Mesodermal cell (in vitro differentiated cells): ENCODE measurements around the gene PACS2. TPM values are rescaled to one million over a fixed set of nuclear protein-coding genes. Genes with fewer than 3 reads are reported as not detected.
A peak's percentile ranks its signal among the peaks of the same experiment; 100 is the strongest.
"Not testable (repeated sequence)": the region's sequence is repeated elsewhere in the genome, so short reads cannot be mapped to it uniquely, and the experiment has no call there.

Source experiments
- H3K27ac ChIP-seq: 2 replicates; pipeline ENCODE4 v1.7.0; 2013; ENCODE audit warnings: mild to moderate bottlenecking, low read depth, low read length, moderate library complexity; ENCODE audit not compliant: severe bottlenecking
- H3K36me3 ChIP-seq: 2 replicates; pipeline ENCODE4 v1.7.1; 2013; ENCODE audit warnings: mild to moderate bottlenecking, low read length, moderate library complexity; ENCODE audit not compliant: control insufficient read depth, insufficient read depth
- H3K4me1 ChIP-seq: one replicate; pipeline ENCODE4 v1.7.1; 2013; ENCODE audit warnings: mild to moderate bottlenecking, low read length; ENCODE audit not compliant: insufficient read depth, control insufficient read depth, poor library complexity, severe bottlenecking
- H3K4me3 ChIP-seq: 2 replicates; pipeline ENCODE4 v1.7.0; 2013; ENCODE audit warnings: low read length, control low read depth, mild to moderate bottlenecking; ENCODE audit not compliant: insufficient read depth, poor library complexity, severe bottlenecking; ENCODE audit errors: extremely low read depth
- H3K9me3 ChIP-seq: 2 replicates; pipeline ENCODE4 v1.7.1; 2013; ENCODE audit warnings: mild to moderate bottlenecking, low read length, moderate library complexity; ENCODE audit not compliant: control insufficient read depth
- WGBS, 2 experiments: methylation state at CpG; one replicate each; pipeline ENCODE4 v1.1.5; 2013; ENCODE audit warnings: missing lambda C conversion rate in 2 of 2; ENCODE audit not compliant: insufficient coverage in 2 of 2; 5-methylcytosine and 5-hydroxymethylcytosine counted together
- polyA plus RNA-seq, 2 experiments: library from polyadenylated mRNA; stranded (reverse); fragments of 50-300 nt; gene quantifications; one replicate each; pipeline ENCODE4 v1.2.3, GENCODE V29; 2013

PACS2 gene
- polyA plus RNA-seq (2013, experiment 1 of 2): 56.9 TPM
- 49.4 TPM for polyA plus RNA-seq (2013, experiment 2 of 2)

DNA sequence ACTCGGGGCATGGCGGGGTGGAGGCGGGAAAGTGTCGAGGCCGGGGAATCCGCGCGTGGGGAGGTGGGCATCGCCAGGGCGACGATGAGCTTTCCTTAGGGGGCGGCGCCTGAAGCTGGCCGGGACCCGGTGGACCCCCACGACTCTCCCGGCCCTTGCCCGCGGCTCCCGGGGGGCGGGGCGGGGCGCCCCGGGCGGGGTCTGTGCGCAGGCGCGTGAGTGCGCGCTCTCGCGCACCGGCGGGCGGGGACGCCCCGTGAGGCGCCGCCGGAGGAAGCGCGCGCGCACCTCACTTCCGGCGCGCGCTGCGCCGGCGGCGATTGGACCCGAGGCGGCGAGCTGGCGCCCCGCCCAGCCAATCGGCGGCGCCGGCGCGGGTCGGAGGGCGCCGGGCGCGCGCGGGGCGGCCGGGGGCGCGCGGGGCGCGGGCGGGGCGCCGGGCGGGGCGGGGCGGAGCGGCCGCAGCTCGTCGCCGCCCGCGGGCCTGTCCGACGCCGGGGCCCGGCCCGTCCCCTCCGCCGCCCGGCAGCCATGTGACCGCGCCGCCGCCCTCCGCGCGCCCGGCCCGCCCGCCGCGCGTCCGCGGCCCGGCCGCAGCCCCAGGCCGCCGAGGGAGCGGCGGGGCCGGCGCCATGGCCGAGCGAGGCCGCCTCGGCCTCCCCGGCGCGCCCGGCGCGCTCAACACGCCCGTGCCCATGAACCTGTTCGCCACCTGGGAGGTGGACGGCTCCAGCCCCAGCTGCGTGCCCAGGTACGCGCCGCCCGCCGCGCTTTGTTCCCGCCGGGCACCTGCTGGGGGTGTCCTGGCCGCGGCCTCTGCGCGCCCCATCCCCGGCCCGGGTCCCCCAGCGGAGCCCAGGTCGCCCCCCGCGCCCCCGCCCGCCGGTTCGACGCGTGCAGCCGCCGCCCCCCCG, at the start of gene PACS2:
Gene PACS2 (plus strand): TSS at position 462 of the 914 bp plus-strand sequence. CDS start 171 bp downstream, at position 633.
- Histone ChIP-seq H3K9me3 (no peaks in the 10 kb centered on the region), H3K4me1 (peaks cover 15% of the 10 kb centered on the region), H3K27ac (no peak within 1 kb of the TSS), H3K36me3 (no peaks in the 10 kb centered on the region), H3K4me3 (peak within 1 kb of the TSS; percentile 52)
- WGBS, 2 experiments: 0% methylated on average over 74 to 111 of the region's 163 CpGs

DNA sequence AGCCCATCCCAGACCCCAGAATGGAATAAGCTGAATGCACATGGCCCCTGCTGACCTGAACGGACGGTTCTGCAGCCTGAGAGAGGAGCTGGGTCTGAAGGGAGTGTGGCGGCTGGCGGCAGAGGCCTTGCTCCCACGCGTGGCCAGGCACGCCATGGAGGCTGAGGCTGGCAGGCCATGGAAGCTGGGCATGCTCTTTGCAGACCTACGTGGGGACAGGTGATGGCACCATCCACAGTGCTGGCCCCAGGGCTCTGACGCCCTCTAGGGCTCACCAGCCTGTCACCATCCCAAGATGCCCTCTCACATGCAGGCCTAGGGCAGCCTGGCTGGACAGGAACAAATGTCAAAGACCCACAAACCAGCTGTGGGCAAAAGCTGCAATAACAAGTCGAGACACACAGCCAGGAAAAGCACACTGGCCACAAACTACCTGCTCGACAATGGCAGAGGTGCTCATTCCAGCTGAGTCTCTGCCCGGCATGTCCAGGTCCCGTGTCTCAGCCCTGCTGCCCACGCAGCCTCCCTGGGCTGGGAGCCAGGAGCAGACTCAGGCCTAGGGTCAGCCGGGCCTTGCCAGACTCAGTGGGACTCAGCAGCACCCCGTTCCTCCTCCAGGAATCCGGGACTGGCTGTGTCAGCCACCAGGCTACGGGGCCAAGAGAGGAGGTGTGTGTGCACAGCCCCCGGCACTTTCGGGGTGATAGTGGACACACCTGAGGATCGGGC, 46.6 kb upstream of the PACS2 start:
- Histone ChIP-seq H3K4me3 (no peak overlapping the region), H3K36me3 (peaks cover 11% of the 10 kb centered on the region), H3K9me3 (no peaks in the 10 kb centered on the region), H3K27ac (no peak overlapping the region), H3K4me1 (no peaks in the 10 kb centered on the region)
- WGBS, 2 experiments: 93 to 94% methylated on average over 19 to 21 of the region's 21 CpGs

DNA sequence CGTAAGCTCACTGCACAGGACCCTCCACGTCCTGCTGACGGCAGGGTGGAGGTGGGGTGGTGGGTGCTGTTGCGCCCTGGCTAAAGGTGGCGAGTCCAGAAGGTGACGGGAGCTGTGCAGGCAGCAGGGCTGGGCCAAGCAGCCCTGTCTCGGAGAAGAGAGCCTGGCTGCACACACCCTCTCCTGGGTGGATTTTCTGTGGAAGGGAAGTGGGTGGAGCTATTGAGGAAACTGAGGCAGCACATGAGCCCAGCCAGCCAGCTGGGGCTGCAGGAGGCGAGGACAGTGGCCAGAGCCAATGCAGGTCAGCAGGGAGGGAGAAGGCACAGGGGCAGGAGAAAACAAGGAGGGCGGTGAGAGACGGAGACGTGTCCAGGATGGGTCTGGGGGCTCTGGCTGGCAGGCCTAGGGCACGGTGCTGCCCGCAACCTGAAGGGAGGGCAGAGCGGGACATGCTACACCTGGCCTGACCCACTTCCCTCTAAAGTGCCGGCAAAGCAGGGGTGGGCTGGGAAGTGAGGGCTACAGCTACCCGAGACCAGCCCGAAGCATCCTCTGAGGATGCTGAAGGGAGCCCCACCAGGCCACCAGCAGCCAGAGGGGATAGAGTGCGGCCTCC, 45.7 kb upstream of the PACS2 start:
- H3K9me3 ChIP-seq: no peaks in the 10 kb centered on the region

DNA sequence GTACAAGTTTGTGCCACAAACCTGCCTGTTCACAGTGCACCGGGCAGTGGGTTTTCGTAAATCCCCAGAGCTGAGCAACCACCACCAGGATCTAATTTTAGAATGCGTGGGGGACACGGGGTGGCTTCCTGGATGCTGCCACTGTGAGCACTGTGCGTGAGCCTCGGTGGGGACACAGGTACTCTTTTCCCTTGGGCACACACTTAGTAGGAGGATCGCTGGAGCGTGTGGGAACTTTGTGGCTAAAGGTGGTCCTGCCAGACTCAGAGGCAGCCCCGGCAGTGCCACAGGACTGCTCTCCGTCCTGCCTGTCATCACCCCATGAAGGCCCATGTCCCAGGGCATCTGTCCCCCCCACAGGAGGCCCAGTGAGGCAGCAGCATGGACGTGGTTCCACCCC, 45.1 kb upstream of the PACS2 start:
- H3K4me3 ChIP-seq: no peak overlapping the region
- H3K27ac ChIP-seq: no peak overlapping the region
- no peaks in the 10 kb centered on the region for H3K4me1 ChIP-seq
- H3K36me3 ChIP-seq: peaks cover 6% of the 10 kb centered on the region
- no peaks in the 10 kb centered on the region for H3K9me3 ChIP-seq
- WGBS, 2 experiments: 89 to 92% methylated on average over 11 of the region's 11 CpGs

More for the DNA sequence above, 45.7 kb upstream of the PACS2 start:
- Histone ChIP-seq H3K4me3 (no peak overlapping the region), H3K27ac (no peak overlapping the region), H3K36me3 (peaks cover 10% of the 10 kb centered on the region), H3K4me1 (no peaks in the 10 kb centered on the region)
- WGBS, 2 experiments: 92 to 96% methylated on average over 16 of the region's 18 CpGs

DNA sequence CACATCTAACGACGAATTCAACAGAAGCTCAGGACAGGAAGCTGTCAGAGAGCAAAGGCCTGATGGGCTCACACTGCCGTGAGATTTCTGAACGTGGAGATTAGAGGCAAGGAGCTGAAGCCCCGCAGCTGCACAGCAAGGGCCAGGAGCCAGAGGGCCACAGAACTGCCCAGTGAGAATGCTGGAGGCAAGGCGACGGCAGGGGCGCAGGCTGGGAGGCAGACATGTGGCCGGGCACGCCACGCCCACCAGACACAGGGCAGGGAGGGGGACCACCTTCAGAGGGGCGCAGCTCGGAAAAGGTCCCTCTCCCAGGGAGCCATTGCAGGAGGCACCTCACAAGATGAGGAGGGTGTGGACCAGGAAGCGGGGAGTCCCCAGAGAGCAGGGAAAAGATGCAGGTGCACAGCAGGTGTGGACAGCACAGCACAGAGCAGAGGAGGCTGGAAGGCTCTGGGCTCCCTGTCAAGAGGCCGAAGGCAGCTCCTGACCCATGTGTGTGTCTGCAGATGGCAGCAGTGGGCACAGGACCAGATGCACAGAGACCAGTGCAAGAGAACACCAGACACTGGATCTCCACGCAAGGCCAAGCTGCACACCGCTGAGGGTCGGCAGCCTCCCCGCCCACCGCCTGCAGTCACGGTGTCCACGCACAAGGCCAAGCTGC, 43.2 kb upstream of the PACS2 start:
- Histone ChIP-seq H3K36me3 (peaks cover 3% of the 10 kb centered on the region), H3K9me3 (no peaks in the 10 kb centered on the region), H3K4me1 (no peaks in the 10 kb centered on the region), H3K27ac (no peak overlapping the region), H3K4me3 (no peak overlapping the region)
- 93 to 99% methylated on average over 11 to 16 of the region's 22 CpGs for WGBS, 2 experiments

DNA sequence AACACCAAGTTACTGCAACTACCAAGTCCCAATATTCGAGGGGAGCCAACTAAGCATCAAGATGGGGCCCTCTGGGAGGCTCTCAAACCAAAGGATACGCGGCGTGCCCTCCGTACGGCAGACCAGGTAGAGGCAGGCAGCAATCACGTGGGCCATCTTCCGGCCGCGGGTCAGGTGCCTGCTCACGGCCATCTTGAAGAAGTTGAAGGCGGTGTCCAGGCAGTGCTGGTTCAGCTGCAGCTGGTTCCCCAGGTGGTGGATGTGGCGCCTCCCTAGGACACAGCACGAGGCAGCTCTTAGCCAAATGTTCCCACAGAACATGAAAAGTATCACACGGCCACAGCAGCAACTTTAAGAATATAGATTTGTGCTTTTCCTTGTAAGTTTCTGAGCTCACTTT, 41.9 kb upstream of the PACS2 start:
- 92 to 96% methylated on average over 13 of the region's 15 CpGs for WGBS, 2 experiments
- H3K9me3 ChIP-seq: no peaks in the 10 kb centered on the region

DNA sequence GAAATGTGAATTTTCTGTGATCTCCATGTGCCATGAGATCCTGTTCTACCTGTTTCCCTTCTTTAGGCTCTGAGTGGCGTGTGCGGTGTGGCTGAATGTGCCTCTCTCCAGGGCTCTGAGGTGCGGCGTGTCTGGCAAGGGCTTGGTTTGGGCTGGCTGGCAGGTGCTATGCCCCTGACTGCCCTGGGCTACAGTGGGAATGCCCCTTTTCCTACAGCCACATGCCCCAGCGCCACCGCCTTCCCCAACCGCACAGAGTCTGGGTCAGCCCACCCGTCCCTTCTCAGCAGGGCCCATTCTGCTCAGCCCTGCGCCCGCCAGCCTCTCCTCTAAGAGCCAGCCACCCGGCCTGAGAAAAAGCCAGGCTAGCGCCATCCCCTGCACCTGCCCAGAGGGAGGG, 41.5 kb upstream of the PACS2 start:
- no peaks in the 10 kb centered on the region for H3K4me1 ChIP-seq
- peaks cover 3% of the 10 kb centered on the region for H3K36me3 ChIP-seq
- H3K4me3 ChIP-seq: no peak overlapping the region
- no peaks in the 10 kb centered on the region for H3K9me3 ChIP-seq
- 83 to 90% methylated on average over 10 of the region's 12 CpGs for WGBS, 2 experiments
- no peak overlapping the region for H3K27ac ChIP-seq

More for the DNA sequence above, 41.9 kb upstream of the PACS2 start:
- no peak overlapping the region for H3K27ac ChIP-seq
- H3K4me3 ChIP-seq: no peak overlapping the region
- H3K4me1 ChIP-seq: no peaks in the 10 kb centered on the region
- H3K36me3 ChIP-seq: peaks cover 3% of the 10 kb centered on the region

DNA sequence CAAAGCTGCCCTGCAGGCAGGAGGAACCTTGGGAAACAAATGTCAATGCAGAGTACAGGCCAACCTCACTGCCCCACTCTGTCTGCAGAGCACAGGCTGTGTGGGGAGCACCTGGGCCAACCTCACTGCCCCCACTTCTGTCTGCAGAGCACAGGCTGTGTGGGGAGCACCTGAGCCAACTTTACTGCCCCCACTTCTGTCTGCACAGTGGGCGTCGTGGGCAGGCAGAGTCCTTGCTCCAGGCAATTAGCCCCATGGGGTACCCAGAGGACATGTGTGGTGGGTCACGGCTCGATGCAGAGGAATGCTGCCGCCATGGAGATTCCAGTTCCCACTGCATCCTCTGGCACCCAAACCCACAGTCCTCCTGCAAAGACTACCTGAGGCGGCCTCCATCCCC, 39.9 kb upstream of the PACS2 start:
- 93 to 100% methylated on average over 3 to 4 of the region's 6 CpGs for WGBS, 2 experiments
- no peaks in the 10 kb centered on the region for H3K9me3 ChIP-seq
- H3K4me3 ChIP-seq: no peak overlapping the region
- no peak overlapping the region for H3K27ac ChIP-seq
- H3K36me3 ChIP-seq: peaks cover 3% of the 10 kb centered on the region
- H3K4me1 ChIP-seq: no peaks in the 10 kb centered on the region

DNA sequence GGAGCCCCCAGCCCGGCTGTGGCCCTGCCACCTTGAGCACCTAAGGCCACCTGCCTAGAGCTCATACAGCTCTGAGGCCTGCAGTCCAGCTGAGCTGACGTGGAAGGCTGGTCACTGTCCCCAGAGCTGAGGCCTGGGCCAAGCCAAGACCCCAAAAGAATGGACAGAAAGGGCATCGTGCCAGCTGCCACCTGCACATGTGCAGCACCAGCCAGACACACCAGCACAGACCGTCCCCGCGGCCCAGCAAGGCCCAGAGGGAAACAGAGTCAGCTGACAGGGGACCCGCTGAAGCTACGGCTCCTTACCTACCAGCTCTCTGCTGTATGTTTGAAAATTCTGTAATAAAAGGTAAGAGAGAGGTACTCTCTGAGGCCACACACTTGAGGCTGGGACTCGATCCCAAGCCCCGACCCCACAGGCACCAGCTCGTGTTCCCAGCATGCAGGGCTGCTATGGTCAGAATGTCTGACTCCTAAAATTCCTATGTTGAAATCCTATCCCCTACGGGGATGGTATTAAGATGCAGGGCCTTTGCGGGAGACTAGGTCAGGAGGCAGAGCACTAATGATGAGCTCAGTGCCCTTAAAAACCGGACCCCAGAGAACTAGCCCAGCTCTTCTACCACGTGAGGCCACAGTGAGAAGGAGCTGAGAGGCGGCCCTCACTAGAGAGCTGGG, 39.1 kb upstream of the PACS2 start:
- WGBS, 2 experiments: 87 to 89% methylated on average over 11 to 13 of the region's 16 CpGs
- H3K27ac ChIP-seq: no peak overlapping the region
- no peak overlapping the region for H3K4me3 ChIP-seq
- peaks cover 3% of the 10 kb centered on the region for H3K36me3 ChIP-seq
- H3K4me1 ChIP-seq: no peaks in the 10 kb centered on the region
- H3K9me3 ChIP-seq: no peaks in the 10 kb centered on the region

DNA sequence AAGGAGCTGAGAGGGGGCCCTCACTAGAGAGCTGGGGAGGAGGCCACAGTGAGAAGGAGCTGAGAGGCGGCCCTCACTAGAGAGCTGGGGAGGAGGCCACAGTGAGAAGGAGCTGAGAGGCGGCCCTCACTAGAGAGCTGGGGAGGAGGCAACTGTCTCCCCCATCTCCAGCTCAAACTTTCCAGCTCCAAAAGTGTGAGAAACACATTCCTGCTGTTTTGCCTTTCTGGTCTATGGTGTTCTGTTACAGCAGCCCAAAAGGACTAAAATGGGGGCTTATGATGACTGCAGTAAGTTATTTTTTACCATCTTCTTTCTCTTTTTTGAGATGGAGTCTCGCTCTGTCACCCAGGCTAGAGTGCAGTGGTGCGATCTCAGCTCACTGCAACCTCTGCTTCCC, 37.1 kb upstream of the PACS2 start:
- 65% methylated on average over 2 of the region's 4 CpGs; no CpG with 5 or more reads in 1 of the 2 experiments for WGBS, 2 experiments
- not testable (repeated sequence) for H3K4me1 ChIP-seq, H3K4me3 ChIP-seq, H3K27ac ChIP-seq, H3K9me3 ChIP-seq, H3K36me3 ChIP-seq
